Activated naive CD8-positive, alpha-beta T cell treated with anti-CD3 and anti-CD28 coated beads for 36 hours (primary cell): Measurements from ENCODE around the gene SOX21. TPM values are rescaled to one million over a fixed set of nuclear protein-coding genes. Genes with fewer than 3 reads are reported as not detected.
"Not testable (repeated sequence)": the region's sequence is repeated elsewhere in the genome, so short reads cannot be mapped to it uniquely, and the experiment has no call there.

ENCODE experiments used
- DNase-seq: peaks from one replicate; pipeline ENCODE4 v3.0.0; 2021
- H3K27ac Mint-ChIP-seq: one replicate; pipeline ENCODE4 v1.8.0; 2022; ENCODE audit warnings: mild to moderate bottlenecking, moderate library complexity, mixed read lengths
- H3K27me3 Mint-ChIP-seq: one replicate; pipeline ENCODE4 v1.8.0; 2022; ENCODE audit warnings: mild to moderate bottlenecking, mixed read lengths
- H3K36me3 Mint-ChIP-seq: one replicate; pipeline ENCODE4 v1.8.0; 2021; ENCODE audit warnings: mild to moderate bottlenecking, mixed read lengths
- H3K4me1 Mint-ChIP-seq: one replicate; pipeline ENCODE4 v1.8.0; 2021; ENCODE audit warnings: mixed read lengths
- H3K4me3 Mint-ChIP-seq: one replicate; pipeline ENCODE4 v1.8.0; 2022; ENCODE audit warnings: mild to moderate bottlenecking, moderate library complexity, mixed read lengths
- H3K9me3 Mint-ChIP-seq: one replicate; pipeline ENCODE4 v1.8.0; 2022; ENCODE audit warnings: mixed read lengths
- total RNA-seq, 2 experiments: library from RNA; stranded (reverse); gene quantifications; one replicate each; pipeline ENCODE4 v1.2.3, GENCODE V29; 2021

Gene SOX21
- not detected for total RNA-seq

DNA sequence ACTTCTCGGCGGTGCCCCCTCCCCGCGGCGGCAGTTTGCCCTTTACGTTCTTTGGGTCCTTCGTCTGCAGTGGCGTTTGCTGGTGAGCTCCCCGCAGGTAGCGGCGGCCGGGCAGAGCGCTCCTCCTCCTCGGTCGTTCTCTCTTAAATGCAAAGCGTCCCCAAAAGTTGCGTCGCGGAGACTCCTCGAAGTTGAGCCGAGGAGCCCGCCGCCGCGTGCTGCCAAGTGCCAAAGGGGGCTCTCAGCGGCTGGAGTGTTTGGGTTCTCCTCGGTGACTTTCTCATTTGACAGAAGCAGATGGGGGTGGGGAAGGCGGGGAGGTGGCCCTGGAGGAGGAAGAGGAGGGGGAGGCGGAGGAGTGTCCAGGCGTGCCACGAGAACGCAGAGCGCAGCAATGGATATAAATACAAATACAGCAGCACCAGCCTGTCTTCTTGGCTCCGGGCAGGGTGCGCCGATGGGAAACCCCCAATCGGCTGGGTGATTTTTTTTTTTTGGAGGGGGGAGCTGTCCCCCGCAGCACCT, at the start of gene SOX21:
Gene SOX21 (minus strand): TSS at position 259 of the 525 bp plus-strand sequence. CDS start 496 bp downstream, outside the sequence.
- no peak for DNase-seq
- H3K27ac Mint-ChIP-seq, result no peak within 1 kb of the TSS
- no peaks in the 10 kb centered on the region for H3K36me3 Mint-ChIP-seq

DNA sequence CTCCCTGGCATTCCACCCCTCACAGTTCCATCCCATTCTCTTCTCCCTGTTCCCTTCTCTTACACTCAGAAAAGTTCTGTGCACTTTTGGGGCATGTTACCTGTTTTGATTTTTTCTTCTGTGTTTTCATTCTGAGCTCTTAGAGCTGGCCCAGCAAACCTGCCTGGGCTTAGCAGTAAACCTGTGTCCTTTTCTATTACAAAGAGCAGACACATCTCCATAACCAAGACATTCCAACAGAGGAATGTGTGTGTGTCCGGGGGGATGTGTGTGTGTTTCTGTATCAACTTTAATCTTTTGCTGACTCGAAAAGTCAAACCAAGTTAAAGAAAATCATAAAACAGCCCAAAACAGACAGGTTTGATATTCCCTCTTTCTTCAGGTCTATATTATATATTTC, 49.1 kb upstream of the SOX21 start:
- no peaks in the 10 kb centered on the region for H3K36me3 Mint-ChIP-seq
- no peak overlapping the region for H3K27ac Mint-ChIP-seq
- DNase-seq, result no peak
- peaks cover 46% of the 10 kb centered on the region for H3K27me3 Mint-ChIP-seq
- H3K4me1 Mint-ChIP-seq, result no peaks in the 10 kb centered on the region
- no peak overlapping the region for H3K4me3 Mint-ChIP-seq
- no peaks in the 10 kb centered on the region for H3K9me3 Mint-ChIP-seq

More for the DNA sequence above, at the start of gene SOX21:
- H3K4me1 Mint-ChIP-seq, result peaks cover 19% of the 10 kb centered on the region
- H3K4me3 Mint-ChIP-seq, result peak within 1 kb of the TSS; percentile 61
- H3K9me3 Mint-ChIP-seq, result no peaks in the 10 kb centered on the region
- H3K27me3 Mint-ChIP-seq, result peaks cover 80% of the 10 kb centered on the region

DNA sequence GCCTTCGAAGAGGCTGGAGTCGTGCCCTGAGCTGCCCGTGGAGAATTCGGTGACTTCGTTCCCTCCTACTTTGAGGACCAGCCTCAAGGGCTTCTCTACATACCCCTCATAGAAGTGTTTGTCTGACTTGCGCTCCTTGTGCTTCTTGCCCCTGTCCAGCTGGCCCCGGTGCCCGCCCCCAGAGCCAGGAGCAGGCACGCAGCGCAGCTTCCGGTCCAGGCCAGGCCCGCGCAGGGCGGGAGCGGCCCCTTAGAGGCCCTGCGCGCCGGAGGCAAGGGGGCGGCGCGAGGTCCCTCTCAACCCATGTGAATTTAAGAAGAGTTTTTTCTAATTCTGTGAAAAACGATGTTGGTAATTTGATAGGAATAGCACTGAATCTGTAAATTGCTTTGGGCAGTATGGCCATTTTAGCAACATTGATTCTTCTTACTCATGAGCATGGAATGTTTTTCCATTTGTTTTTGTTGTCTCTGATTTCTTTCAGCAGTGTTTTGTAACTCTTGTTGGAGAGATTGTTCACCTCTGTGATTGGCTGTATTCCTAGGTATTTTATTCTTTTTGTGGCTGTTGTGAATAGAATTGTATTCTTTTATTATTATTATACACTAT, 46.9 kb upstream of the SOX21 start:
- H3K4me3 Mint-ChIP-seq, result no peak overlapping the region
- no peaks in the 10 kb centered on the region for H3K9me3 Mint-ChIP-seq
- peaks cover 33% of the 10 kb centered on the region for H3K27me3 Mint-ChIP-seq
- no peak for DNase-seq
- H3K27ac Mint-ChIP-seq, result no peak overlapping the region
- H3K36me3 Mint-ChIP-seq, result no peaks in the 10 kb centered on the region
- H3K4me1 Mint-ChIP-seq, result no peaks in the 10 kb centered on the region

DNA sequence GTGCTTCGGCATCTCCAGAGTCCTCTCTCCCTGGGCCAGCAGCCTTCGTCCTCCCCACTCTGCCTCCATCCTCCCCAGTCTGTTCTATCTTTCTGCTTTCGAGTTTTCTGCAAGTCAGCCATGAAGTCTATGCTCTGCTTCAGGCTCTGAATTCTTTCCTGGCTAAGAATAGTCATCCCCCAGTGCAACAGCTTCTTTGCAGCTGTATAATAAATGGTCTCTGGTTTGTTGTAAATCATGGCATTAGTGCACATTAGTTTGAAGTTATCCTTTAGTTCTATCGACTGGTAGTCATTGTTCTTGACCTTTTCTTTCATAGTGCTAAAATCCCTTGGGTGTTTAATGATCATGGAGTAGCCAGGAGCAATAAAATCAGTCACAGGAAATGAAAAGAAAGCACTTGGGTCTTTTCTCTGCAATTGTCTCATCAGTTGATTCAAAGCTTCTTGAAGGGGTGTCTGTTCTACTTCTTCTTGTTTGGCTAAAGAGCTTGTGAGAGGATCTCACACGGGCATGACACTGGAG, 46.2 kb upstream of the SOX21 start:
- Mint-ChIP-seq H3K4me3 (no peak overlapping the region), H3K27ac (no peak overlapping the region), H3K9me3 (no peaks in the 10 kb centered on the region), H3K27me3 (peaks cover 33% of the 10 kb centered on the region), H3K36me3 (no peaks in the 10 kb centered on the region), H3K4me1 (no peaks in the 10 kb centered on the region)
- DNase-seq, result no peak

DNA sequence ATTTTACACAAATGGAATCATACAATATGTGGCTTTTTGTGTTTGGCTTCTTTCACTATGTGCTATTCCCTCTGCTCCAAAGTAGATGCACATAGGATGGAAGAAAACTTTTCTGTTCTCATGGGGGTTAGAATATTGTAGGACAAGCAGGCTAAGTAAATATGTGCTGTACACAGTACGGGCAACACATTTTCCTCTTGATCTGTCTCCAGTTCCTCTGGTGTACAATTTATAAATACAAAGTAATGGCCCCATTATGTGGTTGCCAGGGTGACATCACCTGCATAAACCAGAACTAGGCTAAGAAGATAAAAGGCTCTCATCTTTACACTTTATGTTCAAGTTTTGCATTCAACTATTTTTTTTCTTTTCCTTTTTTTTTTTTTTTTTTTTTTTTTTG, 41.0 kb upstream of the SOX21 start:
- Mint-ChIP-seq H3K4me3 (no peak overlapping the region), H3K4me1 (no peaks in the 10 kb centered on the region), H3K36me3 (no peaks in the 10 kb centered on the region), H3K27ac (no peak overlapping the region), H3K27me3 (peaks cover 18% of the 10 kb centered on the region), H3K9me3 (no peaks in the 10 kb centered on the region)
- no peak for DNase-seq

DNA sequence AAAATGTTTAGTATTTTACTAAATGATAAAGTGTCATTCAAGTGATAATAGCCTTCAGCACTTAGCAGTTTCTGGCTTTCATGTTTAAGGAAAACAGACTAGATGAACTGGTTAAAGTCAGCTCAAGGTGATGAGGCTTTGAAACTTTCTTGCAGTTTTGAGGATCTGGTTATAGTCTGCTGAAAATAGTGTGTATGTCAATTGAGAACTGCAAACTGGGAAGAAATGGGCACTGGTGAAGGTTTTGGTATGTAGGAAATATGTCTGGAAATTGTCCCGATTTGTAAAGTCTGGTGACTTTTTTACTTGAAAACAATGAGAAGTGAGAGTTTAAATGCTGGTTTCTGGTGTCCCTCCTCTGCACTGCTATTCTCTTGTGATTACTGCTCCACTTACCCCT, 36.8 kb upstream of the SOX21 start:
- H3K9me3 Mint-ChIP-seq, result no peaks in the 10 kb centered on the region
- H3K27me3 Mint-ChIP-seq, result peaks cover 26% of the 10 kb centered on the region
- no peak overlapping the region for H3K27ac Mint-ChIP-seq
- no peak overlapping the region for H3K4me3 Mint-ChIP-seq
- no peak for DNase-seq
- H3K4me1 Mint-ChIP-seq, result no peaks in the 10 kb centered on the region
- no peaks in the 10 kb centered on the region for H3K36me3 Mint-ChIP-seq

DNA sequence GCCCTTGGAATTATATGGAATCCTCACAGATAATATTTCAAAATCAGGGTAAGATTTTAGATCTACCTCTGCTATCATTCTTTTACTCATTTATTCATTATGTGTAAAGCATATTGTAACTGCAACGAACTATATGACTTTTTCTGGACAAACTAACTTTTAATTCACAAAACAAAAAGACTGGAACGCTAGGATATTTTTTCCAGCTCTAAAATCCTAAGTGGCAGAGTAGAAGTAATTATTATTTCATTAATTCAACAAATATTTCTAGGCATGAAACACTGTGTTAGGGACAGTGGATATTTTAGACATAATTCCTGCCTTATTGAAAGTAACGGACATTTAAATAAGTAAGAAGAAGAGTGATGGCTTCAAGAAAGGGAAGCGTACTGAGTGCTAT, 26.9 kb upstream of the SOX21 start:
- H3K4me1 Mint-ChIP-seq, result no peaks in the 10 kb centered on the region
- H3K9me3 Mint-ChIP-seq, result no peaks in the 10 kb centered on the region
- no peak for DNase-seq
- H3K4me3 Mint-ChIP-seq, result no peak overlapping the region
- no peaks in the 10 kb centered on the region for H3K36me3 Mint-ChIP-seq
- no peak overlapping the region for H3K27ac Mint-ChIP-seq
- H3K27me3 Mint-ChIP-seq, result peaks cover 19% of the 10 kb centered on the region

DNA sequence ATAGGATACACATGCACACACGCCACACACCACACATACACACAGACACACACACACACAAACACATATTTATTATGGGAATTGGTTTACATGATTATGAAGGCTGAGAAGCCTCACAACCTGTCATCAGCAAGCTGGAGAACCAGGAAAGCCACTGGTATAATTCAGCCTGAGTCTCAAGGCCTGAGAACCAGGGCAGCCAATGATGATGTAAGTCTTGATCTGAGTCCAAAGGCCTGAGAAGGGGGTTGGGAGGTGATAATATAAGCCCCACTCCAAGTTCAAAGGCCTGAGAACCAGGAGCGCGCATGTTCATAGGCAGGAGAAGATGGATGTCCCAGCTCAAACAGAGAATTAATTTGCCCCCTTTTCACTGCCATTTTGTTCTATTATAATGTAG, 18.7 kb upstream of the SOX21 start:
- Mint-ChIP-seq H3K4me1 (no peaks in the 10 kb centered on the region), H3K4me3 (no peak overlapping the region), H3K36me3 (no peaks in the 10 kb centered on the region), H3K27ac (no peak overlapping the region), H3K9me3 (peaks cover 4% of the 10 kb centered on the region), H3K27me3 (peaks cover 14% of the 10 kb centered on the region)
- no peak for DNase-seq

DNA sequence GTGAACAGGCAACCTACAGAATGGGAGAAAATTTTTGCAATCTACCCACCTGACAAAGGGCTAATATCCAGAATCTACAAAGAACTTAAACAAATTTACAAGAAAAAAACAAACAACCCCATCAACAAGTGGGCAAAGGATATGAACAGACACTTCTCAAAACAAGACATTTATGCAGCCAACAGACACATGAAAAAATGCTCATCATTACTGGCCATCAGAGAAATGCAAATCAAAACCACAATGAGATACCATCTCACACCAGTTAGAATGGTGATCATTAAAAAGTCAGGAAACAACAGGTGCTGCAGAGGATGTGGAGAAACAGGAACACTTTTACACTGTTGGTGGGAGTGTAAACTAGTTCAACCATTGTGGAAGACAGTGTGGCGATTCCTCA, 17.6 kb upstream of the SOX21 start:
- not testable (repeated sequence) for H3K36me3 Mint-ChIP-seq, DNase-seq

DNA sequence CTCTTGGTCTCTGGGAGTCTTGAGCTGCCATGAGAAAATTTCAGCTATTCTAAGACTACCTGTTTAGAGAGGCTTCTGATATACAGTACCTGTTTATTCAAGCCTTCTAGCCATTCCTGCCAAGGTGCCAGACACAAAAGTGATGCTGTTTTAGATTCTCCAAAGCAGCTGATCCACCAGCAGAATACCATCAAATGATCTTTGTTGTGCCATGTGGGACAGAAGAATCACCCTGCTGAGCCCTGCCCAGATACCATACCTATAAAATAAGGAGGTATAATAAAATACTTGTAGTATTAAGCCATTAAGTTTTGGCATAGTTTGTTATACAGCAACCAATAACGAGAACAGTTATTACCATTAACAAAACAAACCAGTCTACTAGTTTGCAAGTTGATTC, 14.1 kb upstream of the SOX21 start:
- no peaks in the 10 kb centered on the region for H3K4me1 Mint-ChIP-seq
- no peak for DNase-seq

More for the DNA sequence above, 17.6 kb upstream of the SOX21 start:
- peaks cover 21% of the 10 kb centered on the region for H3K27me3 Mint-ChIP-seq
- not testable (repeated sequence) for H3K9me3 Mint-ChIP-seq, H3K27ac Mint-ChIP-seq, H3K4me1 Mint-ChIP-seq, H3K4me3 Mint-ChIP-seq

DNA sequence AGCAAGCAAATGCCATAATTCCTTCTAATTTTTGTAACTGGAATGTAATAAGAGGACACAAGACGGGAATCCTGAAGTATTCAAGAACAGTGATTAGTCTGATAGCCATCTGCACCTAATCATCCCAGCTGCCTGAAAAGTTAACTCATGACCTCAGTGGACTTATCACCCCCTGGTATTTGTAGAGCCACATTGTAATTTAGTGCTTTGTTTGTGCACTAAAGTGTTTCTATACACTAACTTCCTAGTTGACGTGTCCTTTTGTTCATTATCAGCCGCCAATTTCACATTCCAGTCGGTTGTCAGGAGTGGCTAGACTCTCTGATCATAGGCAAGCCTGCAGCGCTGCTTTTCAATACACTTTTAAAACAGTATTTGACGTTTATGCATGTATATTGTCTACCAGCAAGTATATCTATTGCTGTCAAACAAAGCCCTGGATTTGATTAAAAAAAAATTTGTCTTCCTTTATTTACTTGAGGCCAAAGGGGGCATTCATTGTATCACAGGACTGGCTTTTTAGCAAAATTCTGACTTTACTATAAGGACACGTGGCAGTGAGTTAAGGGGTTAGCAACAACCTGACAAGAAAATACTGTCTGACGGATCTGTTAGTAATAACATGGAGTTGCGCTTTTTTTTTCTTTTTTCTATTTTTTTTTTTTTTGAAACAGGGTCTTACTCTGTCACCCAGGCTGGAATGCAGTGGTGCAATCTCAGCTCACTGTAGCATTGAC, 10.4 kb upstream of the SOX21 start:
- Mint-ChIP-seq H3K4me1 (no peaks in the 10 kb centered on the region), H3K9me3 (peaks cover 6% of the 10 kb centered on the region), H3K27ac (no peak overlapping the region), H3K36me3 (no peaks in the 10 kb centered on the region), H3K27me3 (peaks cover 49% of the 10 kb centered on the region), H3K4me3 (no peak overlapping the region)
- DNase-seq, result no peak

More for the DNA sequence above, 14.1 kb upstream of the SOX21 start:
- peaks cover 49% of the 10 kb centered on the region for H3K27me3 Mint-ChIP-seq
- H3K4me3 Mint-ChIP-seq, result no peak overlapping the region
- H3K36me3 Mint-ChIP-seq, result no peaks in the 10 kb centered on the region
- no peak overlapping the region for H3K27ac Mint-ChIP-seq
- peaks cover 9% of the 10 kb centered on the region for H3K9me3 Mint-ChIP-seq

DNA sequence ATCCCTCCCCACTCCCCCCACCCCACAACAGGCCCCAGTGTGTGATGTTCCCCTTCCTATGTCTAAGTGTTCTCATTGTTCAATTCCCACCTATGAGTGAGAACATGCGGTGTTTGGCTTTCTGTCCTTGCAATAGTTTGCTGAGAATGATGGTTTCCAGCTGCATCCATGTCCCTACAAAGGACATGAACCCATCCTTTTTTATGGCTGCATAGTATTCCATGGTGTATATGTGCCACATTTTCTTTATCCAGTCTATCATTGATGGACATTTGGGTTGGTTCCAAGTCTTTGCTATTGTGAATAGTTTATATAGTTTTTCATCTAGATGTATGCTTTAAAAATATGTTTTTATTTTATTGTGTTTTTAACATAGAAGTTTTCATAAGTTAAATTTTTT, 6.4 kb upstream of the SOX21 start:
- not testable (repeated sequence) for H3K9me3 Mint-ChIP-seq, H3K4me3 Mint-ChIP-seq, H3K36me3 Mint-ChIP-seq, H3K4me1 Mint-ChIP-seq, H3K27ac Mint-ChIP-seq, DNase-seq
- peaks cover 72% of the 10 kb centered on the region for H3K27me3 Mint-ChIP-seq

DNA sequence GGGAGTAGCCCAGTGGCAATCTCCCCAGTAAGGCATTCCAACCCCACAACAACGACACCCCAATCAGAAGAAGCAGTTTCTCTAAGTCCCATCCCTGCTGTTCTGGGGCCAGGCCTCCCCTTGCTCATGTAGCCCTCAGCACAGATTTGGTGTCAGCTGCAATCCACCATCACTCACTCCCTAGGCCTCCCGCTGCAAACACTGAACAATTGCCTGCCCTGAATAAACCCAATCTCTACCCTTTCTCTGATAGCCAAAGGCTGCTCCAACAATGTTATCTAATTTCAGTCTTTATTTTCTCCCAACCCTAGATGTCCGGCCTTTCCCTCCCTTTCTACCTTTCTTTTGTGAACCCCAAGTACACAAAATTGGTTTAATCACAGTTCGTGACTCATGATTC, 5.6 kb upstream of the SOX21 start:
- Mint-ChIP-seq H3K9me3 (peaks cover 1% of the 10 kb centered on the region), H3K36me3 (no peaks in the 10 kb centered on the region), H3K4me1 (no peaks in the 10 kb centered on the region), H3K27me3 (peaks cover 67% of the 10 kb centered on the region), H3K27ac (no peak overlapping the region), H3K4me3 (no peak overlapping the region)
- no peak for DNase-seq

DNA sequence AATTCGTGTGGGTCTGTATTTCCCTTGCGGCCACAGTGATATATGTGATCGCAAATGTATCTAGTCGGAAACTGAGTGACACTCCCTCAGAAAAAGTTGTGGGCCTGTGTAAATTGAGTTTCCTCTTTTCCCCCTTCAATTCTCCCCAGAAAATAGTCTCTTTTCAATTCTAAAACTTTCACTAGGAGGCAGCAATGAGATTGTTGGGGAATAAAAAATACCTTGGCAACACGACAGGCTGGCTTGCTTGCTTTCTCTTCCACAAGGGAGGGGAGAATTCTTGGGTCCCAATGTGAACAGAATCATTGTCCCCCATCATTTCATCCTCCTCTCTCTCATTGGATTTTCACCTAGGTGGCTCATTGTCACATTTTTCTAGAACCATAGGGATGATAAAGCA, 3.7 kb upstream of the SOX21 start:
- Mint-ChIP-seq H3K27ac (no peak overlapping the region), H3K36me3 (no peaks in the 10 kb centered on the region), H3K4me3 (no peak overlapping the region), H3K4me1 (peaks cover 5% of the 10 kb centered on the region), H3K27me3 (peaks cover 63% of the 10 kb centered on the region), H3K9me3 (peaks cover 1% of the 10 kb centered on the region)
- no peak for DNase-seq

DNA sequence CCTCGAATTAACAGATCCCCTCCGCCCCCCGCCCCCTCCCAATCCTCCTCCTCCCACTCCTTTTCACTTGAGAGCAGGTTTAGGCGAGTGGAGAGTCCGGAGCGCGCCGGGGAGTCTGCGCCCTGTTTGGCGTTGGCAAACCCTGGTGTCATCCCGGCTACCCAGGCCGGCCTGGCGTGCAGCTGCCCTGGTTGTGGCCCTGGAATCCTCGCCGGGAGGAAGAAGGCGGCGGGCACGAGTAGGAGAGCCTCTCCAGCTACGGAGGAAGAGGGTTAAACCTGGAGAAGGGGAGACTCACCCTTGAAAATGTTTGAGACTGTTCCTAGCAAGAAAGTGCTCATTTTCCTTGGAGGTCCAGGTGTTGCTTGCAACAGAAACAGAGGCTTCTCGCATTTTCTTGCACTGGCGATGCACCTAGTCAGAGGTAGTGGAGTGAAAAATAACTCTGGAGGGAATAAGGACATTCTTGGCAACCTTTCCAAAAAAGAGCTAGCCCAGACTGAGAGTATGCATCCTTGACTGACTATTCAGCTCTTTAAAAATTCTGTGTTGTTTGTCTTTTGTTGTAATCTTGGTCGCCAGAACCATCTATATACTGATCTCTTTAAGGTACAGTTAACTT, 1.3 kb upstream of the SOX21 start:
- no peak overlapping the region for H3K27ac Mint-ChIP-seq
- H3K9me3 Mint-ChIP-seq, result peaks cover 1% of the 10 kb centered on the region

More for the DNA sequence above, 1.3 kb upstream of the SOX21 start:
- DNase-seq, result no peak
- no peak overlapping the region for H3K4me3 Mint-ChIP-seq
- H3K4me1 Mint-ChIP-seq, result peaks cover 13% of the 10 kb centered on the region
- no peaks in the 10 kb centered on the region for H3K36me3 Mint-ChIP-seq
- H3K27me3 Mint-ChIP-seq, result peaks cover 75% of the 10 kb centered on the region
